Measurements from ENCODE around the gene RAB3GAP2.
"Not testable (repeated sequence)": the region's sequence is repeated elsewhere in the genome, so short reads cannot be mapped to it uniquely, and the experiment has no call there.

Gene RAB3GAP2

GRCh38 chr1:220243947-220244346 lies 28.3 kb downstream of the RAB3GAP2 start:
- no peak for DNase-seq (ENCODE audit: low read depth in 1 of 2, low spot score in 1 of 2)

- no peak for DNase-seq (ENCODE audit: low read depth in 1 of 2, low spot score in 1 of 2)
Measured at GRCh38 chr1:220241072-220241663, 31.1 kb downstream of the RAB3GAP2 start.

DNA sequence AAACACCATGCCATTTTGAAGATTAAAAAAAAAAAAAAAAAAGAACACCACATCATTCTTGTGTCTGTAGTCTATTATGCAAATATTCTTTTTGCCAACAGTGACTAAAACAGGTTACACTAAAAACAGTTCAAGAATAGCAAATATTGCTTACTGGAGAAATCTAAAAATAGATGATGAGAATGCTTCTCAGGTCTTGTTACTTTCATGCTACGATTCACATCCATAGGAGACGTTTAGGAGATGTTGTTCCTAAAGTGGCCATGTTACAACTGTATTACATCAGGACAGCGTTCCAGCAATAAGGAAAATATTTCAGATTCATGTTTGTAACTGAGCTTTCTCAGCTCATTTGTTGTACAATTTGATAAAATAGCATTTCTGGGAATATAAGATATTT lies 32.3 kb downstream of the RAB3GAP2 start:
- DNase-seq (ENCODE audit: low read depth in 1 of 2, low spot score in 1 of 2), result no peak

GRCh38 chr1:220239213-220239612 lies 33.0 kb downstream of the RAB3GAP2 start:
- DNase-seq (ENCODE audit: low read depth in 1 of 2, low spot score in 1 of 2), result no peak

DNA sequence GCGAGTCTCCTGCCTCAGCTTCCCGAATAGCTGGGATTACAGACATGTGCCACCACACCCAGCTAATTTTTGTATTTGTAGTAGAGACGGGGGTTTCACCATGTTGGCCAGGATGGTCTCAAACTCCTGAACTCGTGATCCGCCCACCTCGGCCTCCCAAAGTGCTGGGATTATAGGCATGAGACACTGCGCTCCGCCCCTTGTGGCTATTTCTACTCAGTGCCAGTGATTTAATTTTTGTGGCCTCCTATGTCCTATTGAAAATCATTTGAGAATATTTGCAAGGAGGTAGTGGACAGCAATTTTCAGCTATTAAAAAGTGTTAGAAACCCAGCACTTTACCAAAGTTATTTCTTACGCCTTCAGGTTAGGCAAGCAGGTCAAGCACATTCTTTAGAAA lies 36.0 kb downstream of the RAB3GAP2 start:
- not testable (repeated sequence) for DNase-seq (ENCODE audit: low read depth in 1 of 2, low spot score in 1 of 2)

- DNase-seq (ENCODE audit: low read depth in 1 of 2, low spot score in 1 of 2), result no peak
Measured at GRCh38 chr1:220235462-220235861, 36.8 kb downstream of the RAB3GAP2 start.

GRCh38 chr1:220233927-220234326 lies 38.3 kb downstream of the RAB3GAP2 start:
- DNase-seq (ENCODE audit: low read depth in 1 of 2, low spot score in 1 of 2), result no peak

- DNase-seq (ENCODE audit: low read depth in 1 of 2, low spot score in 1 of 2), result no peak
Measured at GRCh38 chr1:220229771-220230170, 42.5 kb downstream of the RAB3GAP2 start.

- no peak for DNase-seq (ENCODE audit: low read depth in 1 of 2, low spot score in 1 of 2)
Measured at GRCh38 chr1:220227393-220227792, 44.9 kb downstream of the RAB3GAP2 start.

DNA sequence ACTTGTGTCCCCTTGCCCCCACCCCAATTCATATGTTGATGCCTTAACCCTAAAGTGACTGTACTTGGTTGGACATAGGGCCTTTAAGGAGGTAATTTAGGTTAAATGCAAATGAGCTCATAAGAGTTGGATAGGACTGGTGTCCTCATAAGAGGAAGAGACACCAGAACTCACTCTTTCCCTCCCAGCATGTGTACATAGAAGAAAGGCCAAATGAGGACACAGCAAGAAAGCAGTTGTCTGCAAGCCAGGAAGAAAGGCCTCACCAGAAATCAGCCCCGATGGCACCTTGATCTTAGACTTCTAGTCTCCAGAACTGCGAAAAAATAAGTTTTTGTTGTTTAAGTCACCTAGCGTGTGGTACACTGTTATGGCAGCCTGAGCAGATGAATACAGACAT lies 45.5 kb downstream of the RAB3GAP2 start:
- DNase-seq (ENCODE audit: low read depth in 1 of 2, low spot score in 1 of 2), result no peak

DNA sequence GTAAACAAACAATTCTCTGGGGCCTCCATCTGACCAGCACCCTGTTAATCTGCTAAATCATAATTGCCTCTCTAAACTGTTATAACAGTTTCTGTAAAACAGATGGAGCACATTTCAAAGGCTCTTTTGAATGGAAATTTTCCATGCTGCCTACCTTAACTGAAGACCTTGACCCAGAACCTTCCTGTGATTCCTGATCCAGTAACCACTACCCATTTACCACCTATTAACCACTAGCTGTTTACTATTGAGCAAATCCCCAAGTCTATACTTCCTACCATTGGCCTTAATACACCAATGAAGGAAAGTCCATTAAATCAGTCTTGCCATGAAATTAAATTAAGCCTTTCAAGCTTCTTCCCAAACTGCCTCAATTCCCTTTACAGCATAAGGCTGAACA lies 46.3 kb downstream of the RAB3GAP2 start:
- no peak for DNase-seq (ENCODE audit: low read depth in 1 of 2, low spot score in 1 of 2)

DNA sequence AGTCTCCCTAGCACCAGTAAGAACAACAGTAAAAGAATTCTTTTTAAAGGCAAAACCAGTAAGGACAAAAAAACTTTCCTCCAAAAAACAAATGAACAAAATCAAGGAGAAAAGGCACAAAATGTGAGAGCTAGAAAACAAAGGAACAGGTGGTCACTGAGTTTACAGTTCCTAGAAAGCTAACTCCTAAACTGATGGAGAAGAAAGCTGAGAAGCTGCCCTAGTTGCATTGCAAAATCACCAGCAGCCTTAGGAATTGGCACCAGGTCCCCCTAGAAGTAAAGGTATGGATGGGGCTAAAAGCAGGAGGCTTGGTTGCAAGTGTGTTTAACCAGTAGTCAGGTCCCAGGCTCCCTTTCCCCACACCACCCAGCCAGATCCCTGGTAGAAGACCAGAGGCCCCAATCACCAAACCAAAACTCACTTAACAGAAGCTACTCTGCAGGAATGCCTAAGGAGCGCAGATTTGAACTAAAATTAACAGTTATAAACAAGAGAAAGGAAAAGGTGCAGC lies 47.6 kb downstream of the RAB3GAP2 start:
- no peak for DNase-seq (ENCODE audit: low read depth in 1 of 2, low spot score in 1 of 2)

DNA sequence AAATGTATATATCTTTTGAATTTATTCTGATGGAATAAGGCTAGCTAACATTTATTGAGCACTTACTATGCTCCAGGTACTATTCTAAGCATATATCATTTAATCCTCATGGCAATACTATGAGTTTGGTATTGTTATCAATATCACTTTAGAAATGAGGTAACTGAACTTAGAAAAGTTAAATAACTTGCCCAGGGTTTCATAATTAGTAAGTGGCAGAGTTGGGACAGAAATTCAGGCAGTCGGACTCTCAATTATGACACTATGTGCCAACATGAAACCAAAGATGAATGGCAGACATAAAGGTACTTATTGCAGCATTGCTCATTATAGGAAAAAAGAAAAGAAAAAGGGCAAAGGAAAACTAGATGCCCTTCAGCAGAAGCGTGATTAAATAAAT lies 48.2 kb downstream of the RAB3GAP2 start:
- DNase-seq (ENCODE audit: low read depth in 1 of 2, low spot score in 1 of 2), result no peak

DNA sequence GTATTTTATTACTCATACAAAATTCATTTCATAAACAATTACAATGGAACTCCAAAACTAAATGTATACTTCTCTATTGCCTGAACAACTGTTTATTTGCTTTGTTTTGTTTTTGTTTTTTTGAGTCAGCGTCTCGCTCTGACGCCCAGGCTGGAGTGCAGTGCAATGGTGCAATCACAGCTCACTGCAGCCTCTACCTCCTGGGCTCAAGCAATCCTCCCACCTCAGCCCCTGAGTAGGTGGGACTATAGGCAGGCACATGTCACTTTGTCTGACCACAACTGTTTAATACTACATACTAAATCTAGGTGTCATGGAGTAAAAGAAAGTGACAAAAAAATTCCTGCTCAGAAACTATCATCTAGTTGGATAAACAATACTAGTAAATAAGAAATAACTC lies 49.3 kb downstream of the RAB3GAP2 start:
- no peak for DNase-seq (ENCODE audit: low read depth in 1 of 2, low spot score in 1 of 2)

GRCh38 chr1:220221670-220222069 lies 50.6 kb downstream of the RAB3GAP2 start:
- no peak for DNase-seq (ENCODE audit: low read depth in 1 of 2, low spot score in 1 of 2)

- no peak for DNase-seq (ENCODE audit: low read depth in 1 of 2, low spot score in 1 of 2)
Measured at GRCh38 chr1:220221269-220221668, 51.0 kb downstream of the RAB3GAP2 start.

DNA sequence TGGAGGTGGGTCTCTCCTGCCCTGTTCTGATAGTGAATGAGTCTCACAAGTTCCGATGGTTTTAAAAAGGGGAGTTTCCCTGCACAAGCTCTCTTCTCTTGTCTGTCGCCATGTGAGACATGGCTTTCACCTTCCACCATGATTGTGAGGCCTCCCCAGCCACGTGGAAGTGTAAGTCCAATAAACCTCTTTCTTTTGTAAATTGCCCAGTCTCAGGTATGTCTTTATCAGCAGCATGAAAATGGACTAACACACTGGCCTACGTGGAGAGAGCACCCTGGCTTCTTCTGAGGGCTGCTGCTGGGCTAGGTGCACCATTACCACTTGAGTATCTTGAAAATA lies 51.6 kb downstream of the RAB3GAP2 start:
- DNase-seq (ENCODE audit: low read depth in 1 of 2, low spot score in 1 of 2), result not testable (repeated sequence)

DNA sequence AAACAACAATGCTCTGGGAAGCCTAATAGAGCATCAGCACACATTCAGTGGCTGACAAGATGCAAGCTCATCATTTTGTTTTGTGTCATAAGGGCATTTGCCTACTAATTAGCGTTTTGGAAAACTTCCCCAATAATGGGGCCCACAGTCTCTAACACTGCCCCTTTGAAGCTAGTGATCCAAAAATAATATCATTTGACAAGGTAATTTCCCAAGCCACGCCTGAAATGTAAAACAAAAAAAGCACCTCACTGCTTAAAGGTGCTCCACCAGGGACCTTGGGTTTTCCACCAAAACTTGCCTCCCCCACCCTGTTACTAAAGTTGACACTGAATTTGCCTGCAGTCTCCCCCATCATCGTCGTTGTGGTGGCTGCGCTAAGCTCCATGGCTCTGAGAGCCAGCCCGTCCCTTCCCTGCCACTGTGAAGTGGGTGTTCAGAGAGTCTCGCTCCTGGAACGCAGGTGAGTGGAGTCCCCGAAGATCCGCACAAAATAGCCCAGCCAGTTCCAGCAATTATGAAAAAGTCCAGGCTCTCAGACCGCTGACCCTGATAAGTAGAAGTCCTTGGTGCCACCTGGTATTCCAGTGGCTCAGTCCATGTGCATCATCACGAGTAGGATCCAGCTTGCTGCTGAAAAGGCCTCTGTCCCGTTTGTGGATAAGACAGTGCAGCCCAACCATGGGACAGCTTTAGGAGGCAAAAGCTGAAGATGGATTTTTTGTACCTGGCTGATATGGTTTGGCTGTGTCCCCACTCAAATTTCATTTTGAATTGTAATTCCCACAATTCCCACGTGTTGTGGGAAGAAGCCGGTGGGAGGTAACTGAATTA lies 52.2 kb downstream of the RAB3GAP2 start:
- DNase-seq (ENCODE audit: low read depth in 1 of 2, low spot score in 1 of 2), result no peak

- DNase-seq (ENCODE audit: low read depth in 1 of 2, low spot score in 1 of 2), result no peak
Measured at GRCh38 chr1:220219136-220219442, 53.2 kb downstream of the RAB3GAP2 start.

DNA sequence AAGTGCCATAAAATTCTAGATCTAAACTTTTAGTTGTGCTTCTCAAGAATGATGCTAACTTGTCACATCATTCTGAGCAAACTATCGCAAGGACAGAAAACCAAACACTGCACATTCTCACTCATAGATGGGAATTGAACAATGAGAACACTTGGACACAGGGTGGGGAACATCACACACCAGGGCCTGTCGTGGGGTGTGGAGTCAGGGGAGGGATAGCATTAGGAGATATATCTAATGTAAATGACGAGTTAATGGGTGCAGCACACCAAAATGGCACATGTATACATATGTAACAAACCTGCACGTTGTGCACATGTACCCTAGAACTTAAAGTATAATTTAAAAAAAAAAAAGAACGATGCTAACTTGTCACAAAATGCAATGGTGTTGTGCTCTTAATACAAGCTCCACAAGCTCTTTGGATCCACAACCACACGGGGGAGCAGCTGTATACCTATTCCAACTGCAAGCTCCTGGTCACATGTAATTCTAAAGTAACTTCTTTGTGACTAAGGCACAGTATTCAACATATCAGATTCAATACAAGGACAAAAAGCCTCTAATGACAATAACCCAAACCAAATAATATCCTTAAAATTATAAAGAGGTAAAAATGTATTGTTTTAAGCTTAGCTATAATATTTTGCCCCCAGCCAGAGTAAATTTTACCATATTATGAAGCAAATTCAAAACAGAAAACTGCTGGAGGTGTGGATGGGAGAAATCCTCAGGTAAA lies 53.7 kb downstream of the RAB3GAP2 start:
- not testable (repeated sequence) for DNase-seq (ENCODE audit: low read depth in 1 of 2, low spot score in 1 of 2)

GRCh38 chr1:220217383-220217988 lies 54.8 kb downstream of the RAB3GAP2 start:
- DNase-seq (ENCODE audit: low read depth in 1 of 2, low spot score in 1 of 2), result no peak
